Effector CD8-positive, alpha-beta T cell (primary cell): ENCODE data around the gene TUBA1C.
"Not testable (repeated sequence)": the region's sequence is repeated elsewhere in the genome, so short reads cannot be mapped to it uniquely, and the experiment has no call there.

ENCODE experiments used
- DNase-seq: peaks from one replicate; lab custom pipeline; 2025; lab: John Stamatoyannopoulos, UW

Gene TUBA1C

GRCh38 chr12:49310451-49311000 is 45.6 kb downstream of the TUBA1C start:
- DNase-seq = not testable (repeated sequence)

- no peak for DNase-seq
Observed at GRCh38 chr12:49314811-49315210, 49.9 kb downstream of the TUBA1C start.

- DNase-seq = not testable (repeated sequence)
Observed at GRCh38 chr12:49317118-49317517, 52.2 kb downstream of the TUBA1C start.

GRCh38 chr12:49320411-49321103 is 55.7 kb downstream of the TUBA1C start:
- DNase-seq = not testable (repeated sequence)

GRCh38 chr12:49322367-49322707 is 57.5 kb downstream of the TUBA1C start:
- DNase-seq = no peak

GRCh38 chr12:49322708-49323523 is 58.0 kb downstream of the TUBA1C start, which contains the start of gene TROAP:
Gene TROAP (plus strand): TSS chr12:49323255. CDS start chr12:49323609, 354 bp downstream.
- DNase-seq = peak; percentile 96

- no peak for DNase-seq
Observed at GRCh38 chr12:49323524-49324097, 58.7 kb downstream of the TUBA1C start.
